OCI-LY3 (cell line): ENCODE data around the gene GULP1.

Experiments used
- CTCF ChIP-seq: fragments of 200-600, 300-600 bp; sonication (generic); IDR thresholded peaks from 2 replicates; pipeline ENCODE4 v1.5.1; 2014; ENCODE audit warnings: antibody characterized with exemption, low read length, low read depth
- EZH2phosphoT487 ChIP-seq: fragments of 200-600 bp; shearing (Covaris generic); IDR thresholded peaks from 2 replicates; pipeline ENCODE4 v1.6.1; 2018; ENCODE audit warnings: antibody characterized with exemption, mixed run types, low read depth

GRCh38 chr2:188414411-188414810, 122.7 kb downstream of the GULP1 start:
- no peak for TF ChIP-seq CTCF
- TF ChIP-seq EZH2phosphoT487: no peak
